Hepatocyte (in vitro differentiated cells): ENCODE data around the gene CYBA.

Source experiments
- CTCF ChIP-seq: fragments of 200-600 bp; sonication (generic); IDR thresholded peaks from 2 replicates; pipeline ENCODE4 v1.5.1; 2016; ENCODE audit warnings: antibody characterized with exemption, mild to moderate bottlenecking; ENCODE audit not compliant: poor library complexity
- EZH2 ChIP-seq: fragments of 200-600 bp; sonication (generic); IDR thresholded peaks from 2 replicates; pipeline ENCODE4 v1.6.1; 2016; ENCODE audit warnings: antibody characterized with exemption, mild to moderate bottlenecking, borderline replicate concordance

GRCh38 chr16:88613293-88613692 is 37.6 kb downstream of the CYBA start:
- TF ChIP-seq CTCF (no peak), EZH2 (no peak)
